ENCODE results near the gene DDX27. TPM values are rescaled to one million over a fixed set of nuclear protein-coding genes. Genes with fewer than 3 reads are reported as not detected.

The DDX27 gene
- total and polyA plus RNA-seq, 2 of the 13 experiments (the other 11 are each of a cell fraction or from before 2014, with no cell fraction given), result 42.6 to 72.8 TPM

- TF ChIP-seq ZNF275 (CRISPR knock-in tag; IDR thresholded peaks at IDR 0.05; ENCODE audit: borderline replicate concordance) (peak; percentile 71; the same call in 1 of the 2 replicates), RARA (CRISPR knock-in tag; IDR thresholded peaks at IDR 0.05) (peak; percentile 47; the same call in 1 of the 2 replicates), SRY (CRISPR knock-in tag; IDR thresholded peaks at IDR 0.05) (peak; percentile 74), SNAI1 (CRISPR knock-in tag; IDR thresholded peaks at IDR 0.05; ENCODE audit: borderline replicate concordance) (0 out of 2 replicates have a peak, but pooled peaks have one; percentile 11), FIP1L1 (IDR thresholded peaks at IDR 0.05; ENCODE audit: borderline replicate concordance, insufficient read depth, low read depth, low read length) (no peak), ZFYVE20 (CRISPR knock-in tag; IDR thresholded peaks at IDR 0.05; ENCODE audit: borderline replicate concordance, low read depth) (no peak), RNF2 (conservative IDR thresholded peaks at IDR 0.05; ENCODE audit: low read depth) (peak; percentile 81), ZNF646 (CRISPR knock-in tag; IDR thresholded peaks at IDR 0.05) (no peak), GPN1 (CRISPR knock-in tag; IDR thresholded peaks at IDR 0.05; ENCODE audit: borderline replicate concordance) (no peak), ZNF768 (CRISPR knock-in tag; IDR thresholded peaks at IDR 0.05) (peak; percentile 77; the same call in 1 of the 2 replicates), PRDM10 (CRISPR knock-in tag; IDR thresholded peaks at IDR 0.05; ENCODE audit: low read depth) (peak; percentile 56; the same call in 1 of the 2 replicates), TFAP4 (IDR thresholded peaks at IDR 0.05; ENCODE audit: borderline replicate concordance, low read depth) (peak; percentile 31; the same call in 1 of the 2 replicates), ZEB1 (IDR thresholded peaks at IDR 0.05; ENCODE audit: insufficient replicate concordance, low read depth) (no peak), PHF5A (CRISPR knock-in tag; IDR thresholded peaks at IDR 0.05; ENCODE audit: low read depth, unreplicated experiment) (peak; percentile 71), RFX3 (CRISPR knock-in tag; IDR thresholded peaks at IDR 0.05) (0 out of 2 replicates have a peak, but pooled peaks have one; percentile 8), ONECUT2 (CRISPR knock-in tag; IDR thresholded peaks at IDR 0.05) (no peak)
Observed at GRCh38 chr20:49219091-49219923, at the start of gene DDX27 (continued).
